Heart left ventricle (tissue), 16 donors: Measurements from ENCODE around the gene PKDCC. TPM values are rescaled to one million over a fixed set of nuclear protein-coding genes. Genes with fewer than 3 reads are reported as not detected.
A peak's percentile ranks its signal among the peaks of the same experiment; 100 is the strongest.

Experiments used
- ATAC-seq, 4 donors: fragments of 200-7000 bp; cut with Tn5 transposase; one replicate each; pipeline ENCODE4 v1.9.1; 2020 to 2022; ENCODE audit warnings: moderate library complexity in 4 of 4, mild to moderate bottlenecking in 3 of 4, moderate number of reproducible peaks in 1 of 4
- DNase-seq, 5 donors: peaks; one replicate each; pipeline ENCODE4 v3.0.0-alpha.2; 2020
- H3K27ac ChIP-seq, 12 donors: fragments of 200-600 bp; sonication (generic) in 4 of 12; one replicate each; pipeline versions ENCODE4 v1.5.0 to v1.8.0; 2016 to 2022; ENCODE audit warnings: mild to moderate bottlenecking in 2 of 12
- H3K27me3 ChIP-seq, 9 donors: fragments of 200-600 bp; sonication (generic) in 2 of 9; one replicate each; pipeline versions ENCODE4 v1.5.1 to v1.8.0; 2016 to 2022; ENCODE audit warnings: mild to moderate bottlenecking in 3 of 9
- H3K36me3 ChIP-seq, 9 donors: fragments of 200-600 bp; sonication (generic) in 2 of 9; one replicate each; pipeline versions ENCODE4 v1.5.0 to v1.8.0; 2018 to 2022; ENCODE audit warnings: mild to moderate bottlenecking in 2 of 9
- H3K4me1 ChIP-seq, 12 donors: fragments of 200-600 bp; sonication (generic) in 4 of 12; one replicate each; pipeline versions ENCODE4 v1.5.0 to v1.8.0; 2016 to 2022; ENCODE audit warnings: mild to moderate bottlenecking in 3 of 12
- H3K4me3 ChIP-seq, 12 donors: fragments of 200-600 bp; sonication (generic) in 4 of 12; one replicate each; pipeline versions ENCODE4 v1.5.0 to v1.8.0; 2017 to 2022; ENCODE audit warnings: mild to moderate bottlenecking in 9 of 12, moderate library complexity in 4 of 12
- H3K9me3 ChIP-seq, 12 donors: fragments of 200-600 bp; sonication (generic) in 4 of 12; one replicate each; pipeline versions ENCODE4 v1.5.0 to v1.8.0; 2016 to 2022; ENCODE audit warnings: mild to moderate bottlenecking in 1 of 12
- CTCF ChIP-seq, 12 donors: fragments of 200-600 bp; sonication (generic) in 4 of 12; IDR thresholded peaks; one replicate each; pipeline versions ENCODE4 v1.5.0 to v1.8.0; 2018 to 2022; ENCODE audit warnings: antibody characterized with exemption in 12 of 12, mild to moderate bottlenecking in 5 of 12
- POLR2A ChIP-seq, 2 donors: fragments of 450-650 bp; IDR thresholded peaks; one replicate each; pipeline ENCODE4 v1.6.1; 2017; ENCODE audit warnings: antibody characterized with exemption in 2 of 2, mild to moderate bottlenecking in 2 of 2, moderate library complexity in 2 of 2
- WGBS, 4 donors: extraction: QIAGEN DNeasy Blood & Tissue Kit in 2 of 4; methylation state at CpG; one replicate each; pipeline versions ENCODE4 v1.1.5 to v1.1.7; 2013 to 2018; 5-methylcytosine and 5-hydroxymethylcytosine counted together
- intact Hi-C, 10 donors: fragments of 100-400 bp; cut with DNase I; formaldehyde crosslinking; loops; one replicate each; pipeline versions ENCODE4 v1.11.1 to v1.14.2; 2022
- polyA plus RNA-seq, 2 donors: library from polyadenylated mRNA; stranded (reverse); fragments of 200-250 nt; gene quantifications; one replicate each; pipeline ENCODE4 v1.2.3, GENCODE V29; 2013
- total RNA-seq, 9 donors: library from RNA; depleted of rRNA in 2 of 9; stranded (reverse); fragments of >200 nt in 2 of 9; fragmentation: NEBNext Ultra II Directional in 3 of 9; extraction: Animal tissue kit (Norgen Biotek cat#: 25700) in 3 of 9; gene quantifications; one replicate each; pipeline versions ENCODE4 v1.1.0 to v1.2.4, GENCODE V29; 2016 to 2023
- donor health status: ischemic (EF 13 %, LVEDD 7.1; RV severe dilation, severe dysfunction).
- donor health status: healthy with polysubstance abuse.
- donor health status: DM: no; HTN: yes; CAD: no.
- donor health status: DM: no; HTN: no; CAD: no.
- donor health status: ischemic (EF 25% LVEDD 6.9; RV normal size, moderate dysfunction).
- donor health status: ischemic (EF 25% LVEDD 5.7; RV mildly dilated, moderate dysfunction).
- donor health status: healthy.
- donor health status: DM: yes; HTN: yes; CAD: no.
- donor health status: ischemic (EF 35%, LVEDD 5.7; RV mildly dilated, moderate dysfunction).
- donor health status: nonischemic (EF 11% LVEDD 7.7; RV severe dilation, severe dysfunction).
- donor health status: DM: yes; HTN: yes; CAD: no.
- donor health status: PGD.
- donor health status: ischemic (EF 29% LVEDD 5.4; RV normal size, mild dysfunction).
- donor health status: nonischemic (EF 23%, LVEDD 6.1; RV moderate dilation, normal function).

PKDCC gene
- total and polyA plus RNA-seq, 11 donors: 22.7 to 124 (median 53.2) TPM

DNA sequence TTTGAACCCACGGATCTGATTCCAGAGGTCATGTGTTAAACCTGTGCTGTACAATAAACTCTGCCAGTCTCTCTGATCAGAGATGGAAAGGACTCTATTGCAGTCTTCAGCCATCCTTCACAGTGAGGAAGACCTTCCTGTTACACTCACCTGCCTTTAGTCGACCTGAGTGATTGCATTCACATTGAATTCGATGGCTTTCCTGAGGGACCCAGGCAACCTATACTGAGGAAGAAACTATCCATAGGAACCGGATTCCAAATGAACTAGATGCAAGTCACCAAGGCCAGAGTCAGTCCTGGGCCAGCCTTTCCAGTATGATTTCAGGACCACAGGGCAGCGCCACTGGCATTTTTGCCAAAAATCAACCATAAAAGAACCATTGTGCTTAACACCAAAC, 56.8 kb downstream of the PKDCC start:
- DNase-seq (no peak), ATAC-seq (no peak)
- H3K36me3 ChIP-seq: no peaks in the 10 kb centered on the region
- WGBS, 4 donors: 87 to 96% (median 93%) methylated on average over 5 of the region's 5 CpGs
- TF ChIP-seq CTCF (IDR thresholded peaks at IDR 0.05) (no peak), POLR2A (IDR thresholded peaks at IDR 0.05) (no peak)
- peaks cover 0 to 12% (median 0%) of the 10 kb centered on the region in 12 donors for H3K9me3 ChIP-seq
- no peaks in the 10 kb centered on the region for H3K27me3 ChIP-seq
- intact Hi-C loops: loop anchor here in 5 of 10 donors (5.0 kb wide), 3 partner anchors 33 to 223 kb away; no protein-coding TSS in a partner anchor
- H3K27ac ChIP-seq: peak overlapping the region in 2 of 12 donors; percentile 18 to 91
- no peak overlapping the region for H3K4me3 ChIP-seq
- peaks cover 0 to 82% (median 23%) of the 10 kb centered on the region in 12 donors for H3K4me1 ChIP-seq

DNA sequence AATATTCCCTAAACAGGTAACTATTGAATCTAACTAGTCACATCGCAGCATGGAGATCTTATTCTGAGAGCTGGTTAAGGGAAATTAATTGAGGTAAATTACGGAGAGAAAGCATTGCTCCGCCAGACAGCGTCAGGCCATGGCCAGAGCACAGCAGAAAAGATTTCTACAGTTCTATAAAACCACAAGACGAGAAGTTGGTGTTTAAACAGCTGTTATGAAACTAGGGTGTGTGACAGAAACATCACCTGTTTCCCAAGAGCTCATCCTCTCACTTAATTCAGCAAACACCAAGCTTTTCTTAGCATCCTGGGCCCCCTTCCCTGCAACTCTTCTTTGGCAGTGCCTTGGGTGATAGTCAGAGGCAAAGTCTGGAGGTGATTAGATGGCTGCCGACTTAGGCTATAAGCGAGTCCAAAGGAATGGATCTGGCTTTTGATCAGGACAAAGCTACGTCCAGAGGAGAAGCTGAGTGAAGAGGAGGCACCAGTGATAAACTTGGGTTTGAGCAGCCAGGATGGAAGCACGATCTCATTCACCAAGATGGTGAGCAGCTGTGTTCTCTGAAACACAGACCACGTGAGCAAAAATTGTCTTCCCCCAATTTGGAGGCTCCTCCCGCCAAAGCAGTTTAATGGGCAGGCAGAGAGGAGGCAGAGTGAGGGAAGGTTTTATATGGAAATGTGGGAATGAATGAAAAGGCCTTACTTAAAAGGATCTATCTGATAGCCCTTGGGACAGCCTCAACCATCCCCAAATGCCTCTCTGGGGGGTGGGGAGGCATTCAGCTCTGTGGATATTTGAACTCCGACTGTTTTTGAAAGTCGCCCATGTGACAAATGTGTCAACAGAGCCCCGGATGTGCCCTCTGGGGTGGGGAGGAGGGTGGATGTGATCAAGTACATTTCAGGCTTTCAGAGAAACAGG, 57.8 kb downstream of the PKDCC start:
- TF ChIP-seq CTCF (IDR thresholded peaks at IDR 0.05) (no peak), POLR2A (IDR thresholded peaks at IDR 0.05) (no peak)
- no peak for ATAC-seq

GRCh38 chr2:42106257-42106816, 58.5 kb downstream of the PKDCC start:
- no peak for ATAC-seq
- Histone ChIP-seq H3K36me3 (no peaks in the 10 kb centered on the region), H3K9me3 (no peaks in the 10 kb centered on the region), H3K4me3 (peak overlapping the region in 1 of 12 donors; percentile 21), H3K27ac (peak overlapping the region in 7 of 12 donors; percentile 12 to 91 (median 50)), H3K27me3 (no peaks in the 10 kb centered on the region), H3K4me1 (peaks cover 0 to 77% (median 20%) of the 10 kb centered on the region in 12 donors)
- no peak for DNase-seq
- intact Hi-C loops: no loop called here
- TF ChIP-seq POLR2A (IDR thresholded peaks at IDR 0.05) (no peak), CTCF (IDR thresholded peaks at IDR 0.05) (no peak)
- 75 to 78% (median 77%) methylated on average over 10 of the region's 10 CpGs for WGBS, 4 donors

More for the DNA sequence above, 57.8 kb downstream of the PKDCC start:
- peak overlapping the region in 1 of 12 donors; percentile 21 for H3K4me3 ChIP-seq
- intact Hi-C loops: no loop called here
- no peaks in the 10 kb centered on the region for H3K27me3 ChIP-seq
- peak overlapping the region in 7 of 12 donors; percentile 12 to 91 (median 50) for H3K27ac ChIP-seq
- H3K9me3 ChIP-seq: peaks cover 0 to 4% (median 0%) of the 10 kb centered on the region in 12 donors
- no peaks in the 10 kb centered on the region for H3K36me3 ChIP-seq
- peaks cover 0 to 82% (median 23%) of the 10 kb centered on the region in 12 donors for H3K4me1 ChIP-seq
- 69 to 75% (median 71%) methylated on average over 14 of the region's 14 CpGs for WGBS, 4 donors
- DNase-seq: peak; percentile 40 to 75 (median 62)
